ENCODE data around the gene FAM181A.

FAM181A gene

DNA sequence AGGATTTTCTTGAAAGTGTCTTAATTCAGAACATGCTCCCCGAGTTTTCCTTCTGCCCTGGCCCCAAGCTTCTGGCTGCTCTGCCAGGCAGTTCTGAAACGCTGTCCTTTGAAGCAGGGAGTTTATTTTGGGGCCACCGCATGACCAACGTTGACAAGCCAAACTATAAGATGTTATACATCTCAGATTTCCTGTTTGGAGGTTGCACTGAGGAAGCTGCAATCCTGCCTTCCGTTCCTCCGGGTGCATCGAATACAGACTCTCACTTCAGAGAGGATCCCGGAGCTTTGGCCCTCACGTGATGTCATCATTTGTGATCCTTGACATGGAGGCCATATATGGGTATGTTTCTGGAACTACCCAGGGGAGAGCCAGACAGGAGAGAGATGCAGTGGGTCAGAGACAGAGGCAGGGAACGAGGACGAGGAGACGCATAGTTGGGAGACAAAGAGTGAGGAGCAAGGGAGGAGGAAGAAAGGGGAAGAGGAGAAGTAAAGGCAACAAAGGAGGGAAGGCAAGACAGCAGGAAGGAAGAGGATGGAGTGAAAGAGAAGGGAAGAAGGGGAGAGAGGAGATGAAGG, 49.4 kb downstream of the FAM181A start, which contains the start of gene ASB2:
TSS of gene ASB2 (minus strand) at position 94 of the 581 bp plus-strand sequence. CDS start 12,031 bp downstream, outside the sequence.
- in situ Hi-C loops (cut with HindIII; ENCODE audit: low sequenced_read_pairs), result no loop called here

DNA sequence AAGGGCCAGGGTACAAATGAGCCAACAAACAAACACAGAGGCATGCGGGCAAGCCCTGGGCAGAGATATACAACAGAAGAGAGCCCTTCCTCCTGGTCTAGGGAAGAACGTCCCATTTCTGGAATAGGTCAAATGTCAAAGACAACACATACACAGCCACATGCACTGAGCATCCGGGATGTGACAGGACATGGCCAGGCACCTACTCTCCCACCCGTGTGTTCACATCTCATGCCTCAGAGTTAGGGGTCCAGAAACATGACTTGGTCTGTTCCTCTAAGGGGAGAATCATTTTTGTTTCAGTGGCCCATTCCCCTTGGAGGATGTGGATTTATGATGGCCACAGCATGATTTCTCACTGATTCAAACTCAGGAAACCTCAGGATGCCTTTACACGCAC, 50.0 kb downstream of the FAM181A start:
- in situ Hi-C loops (cut with HindIII; ENCODE audit: low sequenced_read_pairs), result no loop called here

DNA sequence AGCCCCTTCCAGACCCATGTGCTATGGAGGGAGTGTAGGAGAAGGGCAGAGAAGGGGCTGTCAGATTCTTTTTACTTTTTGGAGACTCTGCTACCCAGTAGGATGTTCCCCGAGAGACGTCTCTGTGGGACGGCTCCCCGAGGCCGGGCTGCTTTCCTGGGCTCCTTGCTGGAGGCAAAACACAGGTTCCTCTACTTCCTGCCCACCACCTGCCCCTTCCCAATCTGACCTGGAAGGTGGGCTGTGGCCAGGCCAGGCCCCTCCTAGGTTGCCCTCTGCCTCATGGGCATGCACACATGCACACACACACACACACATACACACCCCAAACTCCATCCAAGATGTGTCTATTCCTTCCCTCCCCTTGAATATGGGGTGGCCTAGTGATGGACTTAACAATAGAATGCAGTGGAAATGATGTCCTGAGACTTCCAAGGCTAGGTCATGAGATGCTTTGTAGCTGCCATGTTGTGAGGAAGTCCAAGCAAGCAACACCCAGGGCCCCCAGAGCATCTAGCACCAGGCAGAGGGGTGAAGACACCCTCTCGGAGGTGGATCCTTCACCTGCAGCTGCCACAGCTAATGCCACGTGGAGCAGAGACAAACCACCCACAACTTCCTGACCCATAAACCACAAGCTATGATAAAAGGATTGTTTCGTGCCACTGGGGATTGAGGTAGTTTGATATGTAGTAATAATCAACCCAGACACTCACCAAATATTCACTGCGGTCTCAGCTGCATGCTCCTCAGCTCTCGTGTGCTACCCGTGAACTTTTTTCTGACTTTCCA, 50.8 kb downstream of the FAM181A start:
- in situ Hi-C loops (cut with HindIII; ENCODE audit: low sequenced_read_pairs), result no loop called here

DNA sequence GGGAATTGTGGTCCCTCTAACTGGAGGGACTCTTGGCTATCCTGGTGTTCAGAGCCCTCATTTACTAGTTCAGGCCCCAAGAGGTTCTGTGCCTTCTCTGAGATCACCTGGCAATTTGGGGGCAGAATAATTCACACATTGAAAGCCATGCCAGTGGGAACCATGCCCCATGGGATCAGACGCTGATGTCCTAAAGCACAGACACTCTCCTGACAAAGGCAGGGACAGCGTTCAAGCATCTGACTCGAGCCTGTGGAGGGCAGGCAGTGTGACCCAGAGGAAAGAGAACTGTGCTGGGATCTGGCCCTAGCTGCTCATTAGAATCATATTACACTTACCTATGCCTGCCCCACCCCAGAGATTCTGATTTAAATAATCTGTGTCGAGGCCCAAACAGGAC, 51.6 kb downstream of the FAM181A start:
- in situ Hi-C loops (cut with HindIII; ENCODE audit: low sequenced_read_pairs), result no loop called here

All from endothelial cell of hepatic sinusoid (primary cell).